Subcutaneous adipose tissue (tissue), 4 donors: ENCODE data around the gene PANX1. TPM values are rescaled to one million over a fixed set of nuclear protein-coding genes. Genes with fewer than 3 reads are reported as not detected.

ENCODE experiments used
- total RNA-seq, 4 donors: library from RNA; depleted of rRNA; stranded (reverse); fragments of >200 nt; gene quantifications; one replicate each; pipeline ENCODE4 v1.1.0, GENCODE V29; 2016
- TF ChIP-seq, protein P1 (sequence below): fragments of 450-650 bp; IDR thresholded peaks from one replicate; pipeline ENCODE4 v1.5.1; 2016; ENCODE audit warnings: low read depth, mild to moderate bottlenecking, control low read depth, antibody characterized with exemption, moderate library complexity

PANX1 gene
- total RNA-seq, 4 donors from 2014 or later, result 8.9 to 20.3 (median 19.6) TPM

DNA sequence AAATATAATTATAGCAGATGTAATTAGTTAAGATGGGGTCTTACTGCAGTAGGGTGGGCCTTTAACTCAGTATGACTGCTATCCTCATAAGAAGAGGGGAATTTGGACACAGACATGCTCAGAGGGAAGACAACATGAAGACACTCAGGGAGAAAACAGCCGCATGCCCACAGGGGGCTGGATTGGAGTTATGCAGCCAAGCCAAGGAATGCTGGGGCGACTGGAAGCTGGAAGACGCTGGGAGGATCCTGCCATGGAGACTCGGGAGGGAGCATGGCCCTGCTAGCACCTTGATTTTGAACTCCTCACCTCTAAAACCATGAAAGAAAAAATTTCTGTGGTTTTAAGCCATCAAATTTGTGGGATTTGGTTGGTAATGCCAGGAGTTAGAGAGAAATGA lies 40.9 kb downstream of the PANX1 start:
- TF ChIP-seq, protein P1, sequence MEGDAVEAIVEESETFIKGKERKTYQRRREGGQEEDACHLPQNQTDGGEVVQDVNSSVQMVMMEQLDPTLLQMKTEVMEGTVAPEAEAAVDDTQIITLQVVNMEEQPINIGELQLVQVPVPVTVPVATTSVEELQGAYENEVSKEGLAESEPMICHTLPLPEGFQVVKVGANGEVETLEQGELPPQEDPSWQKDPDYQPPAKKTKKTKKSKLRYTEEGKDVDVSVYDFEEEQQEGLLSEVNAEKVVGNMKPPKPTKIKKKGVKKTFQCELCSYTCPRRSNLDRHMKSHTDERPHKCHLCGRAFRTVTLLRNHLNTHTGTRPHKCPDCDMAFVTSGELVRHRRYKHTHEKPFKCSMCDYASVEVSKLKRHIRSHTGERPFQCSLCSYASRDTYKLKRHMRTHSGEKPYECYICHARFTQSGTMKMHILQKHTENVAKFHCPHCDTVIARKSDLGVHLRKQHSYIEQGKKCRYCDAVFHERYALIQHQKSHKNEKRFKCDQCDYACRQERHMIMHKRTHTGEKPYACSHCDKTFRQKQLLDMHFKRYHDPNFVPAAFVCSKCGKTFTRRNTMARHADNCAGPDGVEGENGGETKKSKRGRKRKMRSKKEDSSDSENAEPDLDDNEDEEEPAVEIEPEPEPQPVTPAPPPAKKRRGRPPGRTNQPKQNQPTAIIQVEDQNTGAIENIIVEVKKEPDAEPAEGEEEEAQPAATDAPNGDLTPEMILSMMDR, result no peak

DNA sequence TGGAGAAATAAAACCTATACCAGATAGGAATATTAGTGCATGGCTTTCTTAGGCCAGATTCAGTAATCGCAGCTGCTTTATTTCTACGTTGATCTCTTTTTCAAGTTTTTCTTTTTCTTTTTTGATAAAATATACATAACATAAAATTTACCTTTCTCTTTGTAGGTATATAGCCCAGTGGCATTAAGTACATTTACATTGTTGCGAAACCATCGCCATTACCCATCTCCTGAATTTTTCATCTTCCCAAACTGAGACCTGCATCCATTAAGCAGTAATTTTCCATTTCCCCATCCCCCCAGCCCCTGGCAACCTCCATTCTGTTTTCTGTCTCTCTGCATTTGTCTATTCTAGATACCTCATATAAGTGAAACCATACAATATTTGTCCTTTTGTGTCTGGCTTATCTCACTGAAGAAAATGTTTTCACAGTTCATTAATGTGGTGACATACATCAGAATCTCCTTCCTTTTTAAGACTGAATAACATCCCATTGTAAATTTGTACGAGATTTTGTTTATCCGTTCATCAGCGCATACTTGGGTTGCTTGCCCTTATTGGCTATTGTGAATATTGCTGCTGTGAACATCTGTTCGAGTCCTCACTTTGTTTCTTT lies 41.4 kb downstream of the PANX1 start:
- TF ChIP-seq, protein P1, result no peak

DNA sequence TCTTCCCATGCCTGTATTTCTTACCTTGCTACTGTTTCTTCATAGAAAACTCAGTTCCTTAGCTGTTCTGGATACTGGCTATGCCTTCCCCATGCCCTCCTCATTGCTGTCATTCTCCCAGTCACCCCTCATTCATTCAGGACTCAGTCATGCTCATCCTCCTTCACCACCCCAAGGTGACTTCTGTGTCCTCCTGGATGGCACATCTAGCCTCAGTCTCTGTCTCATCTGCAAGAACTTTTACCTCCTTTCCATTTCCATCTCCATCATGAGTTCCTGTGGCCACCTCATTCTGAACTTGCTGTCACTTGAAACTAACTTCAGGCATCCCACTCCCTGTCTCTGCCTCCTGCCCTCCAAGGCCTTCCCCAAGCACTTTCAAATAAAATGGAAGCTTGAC lies 42.3 kb downstream of the PANX1 start:
- TF ChIP-seq, protein P1, result no peak

DNA sequence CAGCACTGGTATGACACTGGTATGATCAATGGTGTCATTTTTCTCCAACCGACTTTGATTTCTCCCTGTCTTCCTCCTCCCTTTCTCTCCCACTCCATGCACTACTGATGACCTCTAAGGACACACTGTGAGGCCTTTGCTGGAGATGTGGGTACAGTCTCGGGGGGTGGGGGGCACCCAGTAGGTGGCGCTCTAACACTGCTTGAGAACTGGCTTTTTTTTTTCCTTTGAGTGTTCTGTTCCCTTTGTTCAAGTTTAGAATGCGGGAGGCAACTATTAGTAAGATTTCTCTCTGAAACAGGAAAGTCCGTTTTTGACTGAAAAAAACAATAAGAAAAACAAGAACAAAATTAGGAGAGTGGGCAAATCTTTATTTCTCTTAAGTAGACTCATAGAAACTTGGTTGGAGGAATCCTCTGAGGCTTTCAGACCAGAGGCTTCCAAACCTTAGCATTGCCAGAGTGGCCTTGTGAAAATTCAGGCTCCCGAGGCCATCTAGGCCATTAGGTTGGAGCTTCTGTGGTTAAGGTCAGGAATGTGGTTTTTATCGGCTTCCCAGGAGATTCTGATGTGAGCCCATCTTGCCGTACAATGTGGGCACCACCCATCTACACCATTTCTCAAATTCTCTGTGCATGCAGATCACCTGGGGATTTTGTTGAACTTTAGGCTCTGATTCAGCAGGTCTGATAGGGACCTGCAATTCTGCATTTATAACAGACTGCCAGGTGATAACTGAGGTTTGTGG lies 43.2 kb downstream of the PANX1 start:
- TF ChIP-seq, protein P1, result no peak

DNA sequence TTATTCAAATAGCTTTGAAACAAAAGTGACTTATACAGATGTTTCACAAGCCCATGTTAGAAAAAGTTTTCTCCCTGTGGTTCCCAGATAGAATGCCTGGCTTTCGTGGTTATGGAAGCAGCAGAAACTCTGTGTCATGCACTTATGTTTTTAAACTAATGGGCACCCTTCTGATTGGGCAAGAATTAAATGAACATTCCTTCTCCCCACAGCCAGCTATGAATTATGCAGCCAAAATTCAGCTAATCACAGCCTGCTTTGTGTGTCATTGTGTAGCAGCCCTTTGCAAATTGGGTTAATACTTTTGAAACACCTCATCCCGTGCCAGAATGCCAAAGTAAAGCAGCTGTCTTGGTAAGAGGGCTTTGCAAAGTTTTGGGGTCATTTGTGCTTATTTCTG lies 46.9 kb downstream of the PANX1 start:
- TF ChIP-seq, protein P1, result no peak

DNA sequence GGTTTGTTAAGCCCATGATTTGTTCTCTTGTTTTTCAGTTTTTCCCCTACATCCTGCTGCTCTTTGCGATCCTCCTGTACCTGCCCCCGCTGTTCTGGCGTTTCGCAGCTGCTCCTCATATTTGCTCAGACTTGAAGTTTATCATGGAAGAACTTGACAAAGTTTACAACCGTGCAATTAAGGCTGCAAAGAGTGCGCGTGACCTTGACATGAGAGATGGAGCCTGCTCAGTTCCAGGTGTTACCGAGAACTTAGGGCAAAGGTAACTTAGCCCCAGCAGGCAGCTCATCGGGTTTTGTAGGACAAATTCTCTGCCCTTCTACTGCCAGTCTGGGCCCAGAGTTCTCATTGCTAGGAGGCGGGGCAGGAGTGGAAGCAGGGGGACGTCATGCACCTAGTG lies 49.7 kb downstream of the PANX1 start:
- TF ChIP-seq, protein P1, result no peak

DNA sequence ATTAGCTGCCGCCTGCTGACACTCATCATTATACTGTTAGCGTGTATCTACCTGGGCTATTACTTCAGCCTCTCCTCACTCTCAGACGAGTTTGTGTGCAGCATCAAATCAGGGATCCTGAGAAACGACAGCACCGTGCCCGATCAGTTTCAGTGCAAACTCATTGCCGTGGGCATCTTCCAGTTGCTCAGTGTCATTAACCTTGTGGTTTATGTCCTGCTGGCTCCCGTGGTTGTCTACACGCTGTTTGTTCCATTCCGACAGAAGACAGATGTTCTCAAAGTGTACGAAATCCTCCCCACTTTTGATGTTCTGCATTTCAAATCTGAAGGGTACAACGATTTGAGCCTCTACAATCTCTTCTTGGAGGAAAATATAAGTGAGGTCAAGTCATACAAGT lies 51.1 kb downstream of the PANX1 start:
- TF ChIP-seq, protein P1, result no peak
